Endothelial cell of umbilical vein (primary cell): ENCODE data around the gene CNOT4. TPM values are rescaled to one million over a fixed set of nuclear protein-coding genes. Genes with fewer than 3 reads are reported as not detected.

Experiments used
- BruUV-seq: library from RNA; stranded (reverse); fragments of 400-500 nt; replicated peaks from 2 replicates; lab custom pipeline; 2021; lab: Mats Ljungman, UMichigan
- CTCF ChIA-PET: fragments of 300-600, 350-600 bp; sonication (Branson Sonifier 250); formaldehyde crosslinking; loops from one replicate; lab custom pipeline; 2021; ENCODE audit warnings: antibody characterized with exemption, inconsistent platforms; lab: Charles Lee
- POLR2A ChIA-PET: fragments of 300-600, 350-600 bp; sonication (Branson Sonifier 250); formaldehyde crosslinking; loops from one replicate; lab custom pipeline; 2021; ENCODE audit warnings: antibody characterized with exemption, inconsistent platforms; lab: Charles Lee
- DNase-seq: peaks from one replicate; pipeline ENCODE4 v3.0.0-alpha.2; 2011; ENCODE audit warnings: low read depth, low spot score
- FAIRE-seq: peaks from 2 replicates; lab custom pipeline; 2011; peaks lifted over from hg19 to GRCh38; lab: Jason Lieb, UNC
- H2AFZ ChIP-seq: 2 replicates; pipeline ENCODE4 v1.6.0; 2012; ENCODE audit warnings: low read depth, low read length, control low read depth, inconsistent platforms
- H3K27ac ChIP-seq: 2 replicates; pipeline ENCODE4 v1.5.1; 2011; ENCODE audit warnings: low read depth, mild to moderate bottlenecking, control low read depth, low read length, moderate library complexity; ENCODE audit not compliant: insufficient read depth
- H3K27me3 ChIP-seq, 2 experiments: 2 replicates each; pipeline versions ENCODE4 v1.6.0 to v1.6.1; 2011; ENCODE audit warnings: low read length in 2 of 2, mixed read lengths in 1 of 2; ENCODE audit not compliant: control insufficient read depth in 2 of 2, insufficient read depth in 2 of 2
- H3K36me3 ChIP-seq, 2 experiments: 2 replicates in 1 of 2; 3 replicates in 1 of 2; pipeline ENCODE4 v1.5.1; 2011; ENCODE audit warnings: low read length in 2 of 2, mild to moderate bottlenecking in 1 of 2, moderate library complexity in 1 of 2; ENCODE audit not compliant: control insufficient read depth in 2 of 2, insufficient read depth in 2 of 2; ENCODE audit errors: extremely low read depth in 1 of 2
- H3K4me1 ChIP-seq: 3 replicates; pipeline ENCODE4 v1.5.1; 2011; ENCODE audit warnings: mild to moderate bottlenecking, low read length; ENCODE audit not compliant: control insufficient read depth, insufficient read depth; ENCODE audit errors: extremely low read depth
- H3K4me2 ChIP-seq: 2 replicates; pipeline ENCODE4 v1.6.1; 2011; ENCODE audit warnings: low read length, control low read depth, mixed read lengths; ENCODE audit not compliant: insufficient read depth
- H3K4me3 ChIP-seq, 3 experiments: fragments of 200-600 bp in 1 of 3; sonication (generic), shearing (Covaris generic) in 1 of 3; replicated peaks in 1 of 3; 2 replicates each; pipeline ENCODE4 v1.5.1; 2011 to 2016; ENCODE audit warnings: control low read depth in 3 of 3, low read length in 3 of 3, mild to moderate bottlenecking in 2 of 3, inconsistent platforms in 1 of 3, low read depth in 1 of 3, moderate library complexity in 1 of 3; ENCODE audit not compliant: insufficient read depth in 1 of 3
- H3K79me2 ChIP-seq: 2 replicates; pipeline ENCODE4 v1.6.0; 2012; ENCODE audit warnings: low read length, inconsistent platforms; ENCODE audit not compliant: control insufficient read depth, insufficient read depth
- H3K9ac ChIP-seq: replicated peaks from 2 replicates; pipeline ENCODE3; 2011; ENCODE audit warnings: low read length, control low read depth; ENCODE audit not compliant: insufficient read depth; ENCODE audit errors: extremely low read depth
- H3K9me1 ChIP-seq: replicated peaks from 3 replicates; pipeline ENCODE4 v1.6.0; 2011; ENCODE audit warnings: mild to moderate bottlenecking, low read length; ENCODE audit not compliant: control insufficient read depth, insufficient read depth; ENCODE audit errors: extremely low read depth
- H3K9me3 ChIP-seq: replicated peaks from 2 replicates; pipeline ENCODE4 v1.5.1; 2012; ENCODE audit warnings: low read length, inconsistent platforms; ENCODE audit not compliant: control insufficient read depth, insufficient read depth
- H4K20me1 ChIP-seq: replicated peaks from 2 replicates; pipeline ENCODE3; 2011; ENCODE audit warnings: mild to moderate bottlenecking, low read length; ENCODE audit not compliant: control insufficient read depth, insufficient read depth; ENCODE audit errors: extremely low read depth
- CTCF ChIP-seq, 2 donors: IDR thresholded peaks; 1 replicate in 1 of 2; 2 replicates in 1 of 2; pipeline ENCODE4 v1.5.1; 2011; ENCODE audit warnings: low read length in 2 of 2, mild to moderate bottlenecking in 2 of 2, moderate library complexity in 2 of 2, control low read depth in 1 of 2, inconsistent platforms in 1 of 2, low read depth in 1 of 2; ENCODE audit not compliant: insufficient read depth in 1 of 2; ENCODE audit errors: extremely low read depth in 1 of 2
- EZH2 ChIP-seq: IDR thresholded peaks from 2 replicates; pipeline ENCODE4 v1.6.1; 2012; ENCODE audit warnings: borderline replicate concordance, low read depth, mild to moderate bottlenecking, moderate library complexity, low read length, inconsistent platforms; ENCODE audit not compliant: severe bottlenecking
- FOS ChIP-seq: IDR thresholded peaks from 2 replicates; pipeline ENCODE4 v1.6.1; 2011; ENCODE audit warnings: mild to moderate bottlenecking, low read length, moderate library complexity, borderline replicate concordance; ENCODE audit not compliant: insufficient read depth
- GATA2 ChIP-seq: IDR thresholded peaks from 2 replicates; pipeline ENCODE4 v1.7.0; 2011; ENCODE audit warnings: low read depth, mild to moderate bottlenecking, moderate library complexity, mixed read lengths, low read length; ENCODE audit not compliant: insufficient read length, insufficient read depth
- JUN ChIP-seq: IDR thresholded peaks from 2 replicates; pipeline ENCODE4 v1.6.1; 2011; ENCODE audit warnings: borderline replicate concordance, low read depth; ENCODE audit not compliant: insufficient read length, insufficient read depth
- MAX ChIP-seq: IDR thresholded peaks from 2 replicates; pipeline ENCODE4 v1.6.1; 2011; ENCODE audit not compliant: insufficient read depth, insufficient read length
- MYC ChIP-seq: IDR thresholded peaks from one replicate; pipeline ENCODE4 v1.6.1; 2011; ENCODE audit warnings: mild to moderate bottlenecking, low read depth, low read length
- POLR2A ChIP-seq: IDR thresholded peaks from 2 replicates; pipeline ENCODE4 v1.6.1; 2012; ENCODE audit warnings: low read depth, mild to moderate bottlenecking, control low read depth, low read length
- POLR2AphosphoS5 ChIP-seq: IDR thresholded peaks from 2 replicates; pipeline ENCODE4 v1.6.1; 2012; ENCODE audit warnings: low read depth, mild to moderate bottlenecking, control low read depth, low read length, moderate library complexity; ENCODE audit not compliant: insufficient read depth
- dilution Hi-C: fragments of 300-500 bp; cut with MboI; formaldehyde crosslinking; loops from one replicate; pipeline ENCODE4 v1.15.0; 2019; ENCODE audit warnings: low sequenced_read_pairs; ENCODE audit not compliant: extremely low pct_ligation_motif_present
- intact Hi-C: fragments of 100-400 bp; cut with micrococcal nuclease; formaldehyde crosslinking; loops from one replicate; pipeline ENCODE4 v1.10.0; 2022
- polyA plus RNA-seq, 4 experiments: library from polyadenylated mRNA; depleted of rRNA in 3 of 4; stranded (reverse) in 3 of 4; unstranded in 1 of 4; fragments of >200 nt; gene quantifications; 2 replicates each; pipeline versions ENCODE4 v1.2.1 to v1.2.3, GENCODE V29; 2011 to 2012; ENCODE audit warnings: missing spikeins in 1 of 4
- total RNA-seq: library from RNA; stranded (reverse); gene quantifications from 2 replicates; pipeline ENCODE4 v1.2.3, GENCODE V29; 2021

Gene CNOT4
- total and polyA plus RNA-seq, 2 donors (not counting 3 experiments of a cell fraction or from before 2014, with no cell fraction given): 10.3 to 21.7 TPM

- H3K9me1 ChIP-seq: peaks cover 3% of the 10 kb centered on the region
- dilution Hi-C loops: no loop called here
- TF ChIP-seq GATA2 (no peak), FOS (no peak), EZH2 (no peak), JUN (no peak), MYC (no peak), POLR2AphosphoS5 (no peak), MAX (no peak), POLR2A (no peak), CTCF (IDR thresholded peaks at IDR 0.05; ENCODE audit: extremely low read depth in 1 of 2, insufficient read depth in 1 of 2, low read depth in 1 of 2, low read length in 2 of 2) (no peak)
- H3K4me3 ChIP-seq: no peak overlapping the region
- H3K27ac ChIP-seq: no peak overlapping the region
- CTCF ChIA-PET: no interaction called here
- H3K9ac ChIP-seq: no peak overlapping the region
- H3K9me3 ChIP-seq: no peaks in the 10 kb centered on the region
- H3K36me3 ChIP-seq: no peaks in the 10 kb centered on the region
- no peaks in the 10 kb centered on the region for H3K27me3 ChIP-seq
- no peak for DNase-seq
- BruUV-seq: no TSS peak
- FAIRE-seq: no peak
- H4K20me1 ChIP-seq: peaks cover 11% of the 10 kb centered on the region
- no peak overlapping the region for H3K4me2 ChIP-seq
- POLR2A ChIA-PET: no interaction called here
- no peaks in the 10 kb centered on the region for H3K4me1 ChIP-seq
- no peak overlapping the region for H2AFZ ChIP-seq
- intact Hi-C loops: no loop called here
- peaks cover 69% of the 10 kb centered on the region for H3K79me2 ChIP-seq
These were observed 55.8 kb downstream of the CNOT4 start for GRCh38 chr7:135454060-135454459.
